ENCODE data around the gene C1orf74.

Gene C1orf74

DNA sequence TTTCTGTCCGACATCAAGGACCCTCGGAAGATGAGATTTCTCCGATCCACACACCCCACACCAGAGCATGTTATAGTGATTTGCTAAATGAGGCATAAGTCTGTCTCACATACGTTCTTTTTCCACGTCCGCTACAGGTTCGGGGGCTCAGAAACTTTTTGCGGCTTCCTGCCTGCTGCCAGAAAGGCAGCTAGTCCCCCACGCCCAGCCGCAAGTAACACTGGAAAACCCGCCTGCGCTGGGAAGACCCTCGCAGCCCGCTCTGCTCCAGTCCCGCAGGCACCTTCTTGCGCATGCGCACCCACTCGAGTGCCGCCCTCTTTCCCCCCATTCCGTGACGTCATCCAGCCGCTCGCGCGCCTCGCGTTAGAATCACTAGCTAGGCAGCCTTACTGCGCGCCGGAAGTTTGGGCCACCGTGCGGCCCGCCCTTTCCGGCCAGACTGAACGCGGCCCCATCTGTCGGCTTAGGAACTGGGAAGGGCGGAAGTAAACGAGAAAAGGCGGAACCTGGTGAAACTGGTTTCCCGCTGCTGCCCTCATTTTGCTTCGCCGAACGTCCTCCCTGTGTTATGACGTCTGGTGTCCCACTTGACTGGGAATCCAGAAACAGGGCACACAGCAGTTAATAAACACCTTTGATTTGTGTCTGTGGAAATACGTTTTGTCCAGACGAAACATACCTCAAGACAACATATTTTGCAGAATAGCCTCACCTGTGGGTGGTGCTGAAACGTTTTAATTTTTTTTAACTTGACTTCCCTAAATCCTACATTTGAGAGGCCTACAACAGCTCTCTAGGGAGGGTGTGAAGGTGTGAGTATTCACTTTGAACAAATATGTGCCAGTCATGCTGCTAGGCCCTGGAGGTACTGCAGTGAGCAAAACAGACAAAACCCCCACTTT is at the start of gene C1orf74:
Gene C1orf74, minus strand, starts transcription at position 295 of the 905 bp plus-strand sequence. CDS start 925 bp downstream, outside the sequence.
- peak; percentile 100 for DNase-seq

DNA sequence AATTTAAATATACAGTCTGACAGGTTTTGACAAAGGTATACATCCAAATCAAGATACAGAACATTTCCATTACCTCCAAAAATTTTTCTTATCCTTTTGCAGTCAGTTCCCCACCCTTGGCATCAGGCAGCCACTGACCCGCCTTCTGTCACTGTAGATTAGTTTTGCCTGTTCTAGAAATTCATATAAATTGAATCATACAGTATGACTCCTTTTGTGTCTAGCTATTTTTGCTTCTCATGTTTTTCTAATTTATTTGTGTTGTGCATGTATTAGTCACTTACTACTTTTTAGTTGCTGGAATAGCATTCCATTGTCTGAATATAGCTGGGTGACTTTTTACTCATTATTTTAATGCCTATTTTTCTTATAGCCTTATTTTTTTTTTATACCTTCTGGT is 47.3 kb upstream of the C1orf74 start:
- no peak for DNase-seq

DNA sequence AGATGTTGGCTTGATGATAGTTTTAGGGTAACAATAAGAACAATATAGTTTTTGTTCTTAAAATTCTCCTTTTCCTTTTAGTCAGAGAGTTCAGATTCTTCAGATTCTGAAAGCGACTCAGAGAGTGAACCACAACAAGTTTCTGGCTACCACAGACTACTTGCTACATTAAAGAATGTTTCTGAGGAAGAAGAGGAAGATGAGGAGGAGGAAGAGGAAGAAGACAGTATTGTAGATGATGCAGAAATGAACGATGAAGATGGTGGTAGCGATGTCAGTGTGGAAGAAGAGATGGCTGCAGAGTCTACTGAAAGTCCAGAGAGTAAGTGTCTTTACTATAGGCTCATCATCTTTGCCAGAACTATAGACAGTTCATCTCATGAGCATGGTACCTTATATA is 46.4 kb upstream of the C1orf74 start:
- DNase-seq, result no peak

DNA sequence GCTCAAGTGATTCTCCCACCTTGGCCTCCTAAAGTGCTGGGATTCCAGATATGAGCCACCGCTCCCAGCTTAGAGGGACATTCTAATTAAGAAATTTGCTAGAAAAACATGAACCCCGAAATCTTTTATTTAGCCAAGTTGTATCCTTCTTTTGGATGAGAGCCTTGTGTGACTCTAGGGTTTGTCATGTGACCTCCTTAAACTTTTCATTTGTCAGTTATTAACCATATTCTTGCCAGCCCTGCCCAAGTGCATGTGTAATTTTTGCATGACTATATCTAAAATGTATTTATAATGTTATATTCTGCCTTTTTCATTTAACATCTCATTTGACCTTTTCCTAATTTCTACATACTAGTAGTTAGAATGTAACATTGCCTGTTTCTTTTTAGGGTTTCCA is 45.4 kb upstream of the C1orf74 start:
- no peak for DNase-seq

DNA sequence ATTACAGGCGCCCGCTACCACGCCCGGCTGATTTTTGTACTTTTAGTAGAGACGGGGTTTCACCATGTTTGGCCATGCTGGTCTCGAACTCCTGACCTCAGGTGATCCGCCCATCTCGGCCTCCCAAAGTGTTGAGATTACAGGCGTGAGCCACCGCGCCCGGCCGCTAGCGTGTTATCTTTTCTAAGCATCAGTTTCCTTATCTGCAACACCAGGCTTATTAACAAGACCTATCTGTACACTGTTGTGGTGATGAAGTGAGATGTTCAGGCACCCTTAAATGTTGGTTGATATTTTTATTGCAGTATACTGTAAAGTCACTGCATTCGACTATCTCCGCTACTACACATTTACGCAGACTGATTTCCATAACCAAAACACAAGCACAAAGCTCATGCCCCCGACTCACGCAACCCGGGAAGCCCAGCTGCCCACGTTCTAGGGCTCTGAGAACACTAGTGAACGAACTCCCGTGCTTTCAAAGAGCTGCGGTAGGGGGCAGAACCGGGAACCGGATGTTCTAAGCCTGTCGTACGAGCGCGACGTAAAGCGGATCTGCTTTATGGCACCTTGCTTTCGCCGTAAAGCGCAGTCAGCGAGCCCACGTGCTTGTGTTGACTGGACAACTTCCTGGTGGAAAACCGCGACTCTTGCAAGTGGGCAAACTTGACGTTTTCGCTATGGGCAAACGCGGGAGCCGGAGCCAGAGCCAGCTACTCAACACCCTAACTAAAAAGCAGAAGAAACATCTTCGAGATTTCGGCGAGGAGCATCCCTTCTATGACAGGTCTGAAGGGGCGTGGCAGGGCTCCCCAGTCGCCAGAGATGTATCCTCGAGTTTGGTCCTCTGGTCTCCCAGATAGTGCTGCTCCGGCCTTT is 43.3 kb upstream of the C1orf74 start, which contains the start of gene UTP25:
Gene UTP25, plus strand, starts transcription at position 589 of the 879 bp plus-strand sequence. Its CDS starts 92 bp downstream, at position 681.
- DNase-seq, result peak; percentile 95

DNA sequence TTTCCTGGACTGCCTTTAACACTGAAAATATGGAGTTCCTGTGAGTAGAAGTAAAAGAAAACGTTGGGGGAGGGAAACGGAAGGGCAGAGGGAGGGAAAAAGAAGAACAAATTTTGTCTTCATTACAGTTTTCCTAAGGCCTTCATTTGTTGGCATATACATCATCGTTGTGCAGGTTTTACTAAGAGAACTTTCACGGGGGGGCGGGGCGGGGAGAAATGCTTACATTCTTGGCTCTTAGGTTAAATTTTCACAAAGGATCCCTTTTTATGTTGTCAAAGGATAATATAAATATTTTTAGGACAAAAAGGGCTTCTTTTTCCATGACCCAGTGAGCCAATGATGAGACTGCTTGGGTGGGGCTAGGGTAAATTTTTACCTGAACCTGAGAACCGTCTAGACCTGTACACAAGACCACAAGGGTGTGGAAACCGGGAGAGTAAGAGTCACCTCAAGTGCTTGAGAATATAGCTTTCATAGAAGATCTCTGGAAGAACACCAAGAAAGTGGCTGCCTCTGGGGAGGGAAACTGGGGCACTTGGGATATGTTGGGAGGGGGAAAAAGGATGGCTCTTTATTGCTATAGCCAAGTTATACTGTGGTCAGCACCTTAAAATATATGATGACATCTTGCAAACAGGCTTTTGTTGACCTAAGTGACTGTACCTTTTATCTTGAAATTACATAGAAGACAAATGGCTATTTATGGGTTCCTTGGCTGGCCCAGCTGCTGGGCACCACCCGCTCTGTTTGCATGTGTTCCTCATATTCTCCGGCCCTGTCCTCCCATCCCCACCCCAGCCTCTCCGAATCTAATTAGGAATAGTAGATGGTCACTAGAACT is 41.5 kb upstream of the C1orf74 start:
- no peak for DNase-seq

DNA sequence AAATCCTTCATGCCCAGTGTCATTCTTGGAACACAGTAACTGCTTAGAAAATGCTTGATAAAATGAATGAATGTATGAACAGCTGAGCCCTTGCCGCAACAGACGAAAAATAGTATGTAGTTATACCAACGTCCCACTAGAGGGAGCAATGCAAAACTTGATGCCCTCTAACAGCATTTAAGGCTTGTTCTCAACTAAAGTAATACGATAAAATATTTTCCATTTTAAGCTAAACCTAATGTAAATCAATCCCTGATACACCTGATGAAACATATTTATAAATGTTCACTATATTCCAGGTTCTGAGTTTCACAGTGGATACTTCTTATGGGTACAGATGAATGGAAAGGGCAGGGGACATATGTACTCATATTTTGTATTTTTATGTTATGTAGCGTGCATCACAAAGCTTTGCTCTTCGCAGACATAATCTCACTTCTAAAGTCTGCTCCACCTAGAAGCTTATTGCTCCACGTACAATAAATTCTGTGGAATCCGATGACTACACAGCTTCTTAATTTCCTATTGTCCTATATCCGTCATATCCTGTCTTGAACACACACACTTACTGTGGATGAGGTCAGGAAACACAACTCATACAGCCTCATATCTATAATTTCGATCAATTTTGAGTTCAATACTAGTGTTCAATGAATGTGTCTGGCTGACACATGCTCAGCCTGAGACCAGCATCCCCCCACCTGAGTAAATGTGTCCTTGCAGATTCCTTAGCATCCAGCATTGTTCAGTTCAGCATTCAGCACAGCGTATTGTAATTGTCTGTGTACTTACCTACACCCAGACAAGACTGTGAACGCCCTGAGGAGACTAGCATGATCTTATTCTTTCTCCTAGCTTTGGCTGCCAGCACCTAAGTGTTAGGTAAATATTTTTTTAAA is 39.0 kb upstream of the C1orf74 start:
- no peak for DNase-seq

DNA sequence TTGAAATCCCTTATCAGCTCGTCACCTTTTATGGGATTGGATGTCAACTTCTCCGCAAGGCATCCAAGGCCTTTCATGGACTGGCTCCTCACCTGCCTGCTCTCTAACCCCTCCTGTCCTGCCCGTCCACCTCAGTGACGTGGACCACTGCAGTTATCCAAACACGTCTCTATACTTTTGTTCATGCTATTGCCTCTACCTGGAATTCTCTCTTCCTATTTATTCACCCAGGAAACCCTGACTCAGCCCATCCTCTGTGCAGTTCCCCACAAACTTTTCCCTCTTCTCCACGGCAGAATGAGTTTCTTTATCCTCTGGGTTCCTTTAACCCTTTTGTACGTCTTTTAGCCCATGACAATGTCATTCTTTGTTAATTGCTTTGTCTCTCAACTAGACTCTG is 38.3 kb upstream of the C1orf74 start:
- DNase-seq, result no peak

DNA sequence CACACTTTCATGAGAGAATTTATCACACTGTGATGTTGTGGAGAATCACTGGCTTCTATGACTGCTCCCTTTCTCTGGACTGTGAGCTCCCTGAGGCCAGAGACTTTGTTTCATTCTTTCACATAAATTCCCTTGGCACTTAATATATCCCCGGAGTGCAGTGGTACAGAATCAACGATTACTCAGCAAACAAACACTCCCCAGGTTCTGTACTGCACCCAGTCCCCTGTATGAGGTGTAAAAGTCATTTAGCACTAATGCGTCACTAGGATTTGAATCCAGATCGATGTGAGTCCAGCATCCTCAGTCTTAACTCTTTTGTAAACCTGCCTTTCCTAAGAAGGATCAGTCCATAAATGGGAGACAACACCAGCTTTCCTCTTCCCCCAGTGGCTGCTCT is 36.6 kb upstream of the C1orf74 start:
- DNase-seq, result no peak

DNA sequence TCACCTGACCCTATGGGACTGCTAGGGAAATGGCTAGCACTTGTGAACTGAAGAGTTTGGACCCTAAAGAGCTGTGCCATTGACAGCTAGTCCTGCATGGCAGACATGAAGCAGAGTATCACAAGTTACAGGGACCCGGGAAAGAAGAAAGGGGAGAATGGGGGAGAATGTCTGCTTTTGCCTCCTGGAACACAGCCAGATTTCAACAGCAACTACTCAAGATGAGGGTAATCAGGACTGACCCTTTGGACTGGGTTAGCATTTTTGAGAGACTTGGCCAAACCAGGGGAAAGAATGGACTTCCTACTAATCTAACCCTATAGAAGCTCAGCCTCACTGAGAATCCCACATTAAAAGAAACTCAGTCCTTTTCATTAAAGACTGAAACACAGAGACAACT is 34.7 kb upstream of the C1orf74 start:
- DNase-seq, result no peak

DNA sequence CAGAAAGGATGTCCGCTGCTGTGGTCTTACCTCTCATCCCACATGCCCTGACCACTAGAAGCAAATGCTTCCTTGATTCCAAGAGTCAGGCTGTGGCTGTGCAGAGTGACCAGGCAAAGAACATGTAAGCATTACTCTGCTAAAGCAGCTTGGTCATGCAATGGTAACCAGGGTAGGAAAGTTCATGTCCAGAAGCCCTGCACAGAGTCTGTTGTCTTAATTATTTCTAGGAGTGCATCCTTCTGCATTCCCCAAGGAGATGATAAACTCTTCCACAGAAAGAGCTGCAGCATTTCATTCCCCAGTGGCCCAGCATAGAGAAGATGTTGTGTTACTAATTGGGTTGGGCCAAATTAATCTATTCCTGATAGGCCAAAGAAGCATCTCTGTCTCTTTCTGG is 33.3 kb upstream of the C1orf74 start:
- DNase-seq, result no peak

DNA sequence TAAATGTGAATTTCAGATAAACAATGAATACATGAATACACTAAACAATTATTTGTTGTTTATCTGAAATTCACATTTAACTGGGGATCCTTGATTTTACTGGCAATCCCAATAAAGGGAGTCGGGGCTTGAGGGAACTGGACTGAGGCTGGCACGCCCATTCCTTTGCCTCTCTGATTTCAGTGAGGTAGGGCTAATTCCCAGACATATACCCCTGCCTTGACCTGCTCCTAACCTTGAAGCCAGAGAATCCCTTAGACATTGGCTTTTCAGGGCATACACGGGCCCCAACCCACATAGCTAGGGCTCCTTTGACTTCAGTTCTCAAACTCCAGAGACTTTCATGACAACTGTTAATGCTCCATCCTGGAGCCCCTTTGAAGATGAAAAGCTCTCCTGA is 32.6 kb upstream of the C1orf74 start:
- no peak for DNase-seq

DNA sequence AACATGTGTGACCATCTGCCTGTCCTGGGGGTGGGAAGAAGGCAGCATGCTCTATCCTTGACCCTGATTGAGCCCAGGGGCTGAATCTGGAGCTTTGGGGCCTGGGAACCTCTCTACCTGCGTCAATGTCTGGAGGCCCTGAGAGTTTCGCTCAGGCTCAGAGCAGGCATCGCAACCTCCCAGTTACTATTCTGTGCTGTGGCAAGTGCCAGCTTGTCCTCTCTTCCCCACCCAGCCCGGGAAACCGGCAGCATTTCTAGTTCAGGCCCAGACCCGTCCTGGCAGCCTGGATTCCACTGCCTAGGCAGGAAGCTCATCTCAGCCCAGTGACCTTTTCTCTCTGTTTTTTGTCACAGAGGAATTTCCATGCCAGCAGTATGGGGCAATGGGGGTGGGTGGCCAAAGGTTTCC is 31.6 kb upstream of the C1orf74 start:
- DNase-seq, result no peak

DNA sequence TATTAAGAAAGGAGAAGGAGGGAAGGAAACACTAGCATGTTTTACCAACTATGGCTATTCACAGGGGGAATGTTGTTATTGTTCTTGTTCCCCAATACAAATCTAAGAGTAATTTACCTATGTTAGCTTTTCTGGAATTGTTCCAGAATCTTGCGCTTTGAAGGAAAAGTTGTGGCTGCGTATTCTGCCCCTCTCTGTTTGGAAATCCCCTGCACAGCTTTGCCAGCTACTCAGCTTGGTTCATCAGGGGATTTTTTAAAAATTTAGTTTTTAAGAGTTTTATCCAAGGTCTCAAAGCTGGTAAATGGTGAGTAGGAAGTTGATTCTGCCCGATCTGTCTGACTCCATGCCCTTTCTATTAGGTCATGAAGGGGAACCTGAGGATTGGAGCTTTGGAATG is 31.1 kb upstream of the C1orf74 start:
- DNase-seq, result no peak

DNA sequence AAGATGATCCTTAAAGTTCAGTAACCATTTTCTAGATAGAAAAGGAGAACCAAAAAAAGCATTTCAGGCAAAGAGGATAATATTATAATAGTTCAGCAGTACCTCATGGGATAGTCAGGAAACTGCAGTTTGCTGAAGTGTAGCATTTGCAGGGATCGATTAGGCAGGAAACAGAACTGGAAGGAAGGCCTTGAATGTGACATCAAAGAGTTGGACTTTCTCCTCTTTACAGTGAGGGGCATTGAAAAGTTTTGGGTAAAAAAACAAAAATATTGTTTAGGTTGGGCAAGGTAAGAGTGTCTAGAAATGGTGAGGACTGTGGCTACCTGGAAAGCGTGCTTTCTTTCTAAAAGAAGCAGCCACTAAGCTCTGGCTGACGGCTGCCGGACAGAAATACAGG is 29.5 kb upstream of the C1orf74 start:
- DNase-seq, result no peak

DNA sequence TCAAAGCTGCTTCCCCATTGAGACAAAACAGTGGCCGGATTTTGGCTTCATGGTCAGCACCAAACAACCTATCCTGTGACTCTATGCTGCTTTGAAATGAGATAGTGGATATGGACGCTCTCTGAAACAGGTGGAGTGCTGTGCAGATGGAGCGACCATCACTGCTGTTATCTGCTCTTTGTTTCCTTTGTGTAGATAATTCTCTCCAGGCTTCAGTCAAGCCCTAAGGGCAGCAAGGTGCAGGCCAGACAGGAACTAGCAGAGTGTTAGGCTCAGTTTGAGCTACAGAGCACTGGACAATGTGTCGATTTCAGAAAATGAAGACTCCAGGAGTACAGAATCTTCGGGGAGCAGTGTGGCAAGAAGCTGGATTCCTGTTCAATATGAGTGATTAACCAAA is 26.4 kb upstream of the C1orf74 start:
- no peak for DNase-seq

DNA sequence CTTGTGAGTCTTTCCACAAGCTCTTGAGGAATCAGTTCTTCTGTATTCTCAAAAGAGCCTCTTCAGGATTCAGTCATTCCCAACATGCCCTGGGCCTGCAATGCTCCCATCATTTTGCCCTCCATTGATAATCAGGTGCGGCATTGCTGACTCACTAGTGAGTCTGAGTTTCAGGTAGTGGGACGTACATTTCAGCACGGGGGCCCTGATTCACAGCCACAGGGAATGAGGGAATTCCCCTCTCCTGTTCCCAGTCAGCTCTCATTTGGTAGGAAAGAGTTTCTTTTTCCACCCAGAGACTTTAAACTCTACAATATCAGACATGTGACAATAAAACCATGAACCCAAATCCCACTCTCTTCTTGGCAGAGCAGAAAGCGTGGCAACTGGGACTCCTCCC is 25.3 kb upstream of the C1orf74 start:
- DNase-seq, result no peak

DNA sequence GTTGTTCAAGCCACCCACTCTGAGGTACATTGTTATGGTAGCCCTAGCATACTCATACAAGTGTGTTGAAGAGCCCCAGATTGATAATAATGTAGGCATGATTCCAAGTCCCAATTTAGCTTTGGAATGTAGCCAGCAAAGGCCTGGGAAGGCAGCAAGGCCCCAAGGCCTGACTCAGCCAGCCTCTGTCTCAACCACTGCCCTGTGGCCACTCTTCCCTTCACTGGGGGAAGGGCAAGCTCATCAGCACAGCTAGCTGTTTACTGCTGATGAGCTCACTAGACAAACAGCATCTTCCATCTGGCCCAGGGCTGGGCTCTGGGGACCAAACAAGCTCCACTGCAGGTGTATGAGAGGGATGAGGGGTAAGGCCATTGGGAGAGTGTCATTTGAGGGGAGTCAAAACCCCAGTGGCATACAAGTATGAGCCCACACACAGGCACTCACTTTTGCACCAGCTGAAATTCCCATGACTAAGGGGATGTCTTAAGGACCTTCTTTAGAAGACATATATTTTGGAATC is 23.8 kb upstream of the C1orf74 start:
- no peak for DNase-seq

DNA sequence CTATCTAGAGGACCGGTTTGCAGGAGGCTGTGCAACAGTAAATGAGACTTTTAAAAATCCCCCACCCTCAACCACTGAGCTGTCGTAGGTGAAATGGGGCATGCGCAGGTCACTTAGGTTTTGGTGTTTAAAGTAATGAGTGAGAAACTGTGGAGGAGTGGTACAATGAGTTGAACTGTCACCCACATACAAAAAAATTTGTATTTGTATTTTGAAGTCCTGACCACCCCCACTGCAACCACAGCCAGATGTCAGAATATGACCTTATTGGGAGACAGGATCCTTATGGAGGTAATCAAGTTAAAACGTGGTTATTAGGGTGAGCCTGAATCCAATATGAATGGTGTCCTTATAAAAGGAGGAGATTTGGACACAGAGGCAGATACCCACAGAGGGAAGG is 23.1 kb upstream of the C1orf74 start:
- DNase-seq, result no peak

DNA sequence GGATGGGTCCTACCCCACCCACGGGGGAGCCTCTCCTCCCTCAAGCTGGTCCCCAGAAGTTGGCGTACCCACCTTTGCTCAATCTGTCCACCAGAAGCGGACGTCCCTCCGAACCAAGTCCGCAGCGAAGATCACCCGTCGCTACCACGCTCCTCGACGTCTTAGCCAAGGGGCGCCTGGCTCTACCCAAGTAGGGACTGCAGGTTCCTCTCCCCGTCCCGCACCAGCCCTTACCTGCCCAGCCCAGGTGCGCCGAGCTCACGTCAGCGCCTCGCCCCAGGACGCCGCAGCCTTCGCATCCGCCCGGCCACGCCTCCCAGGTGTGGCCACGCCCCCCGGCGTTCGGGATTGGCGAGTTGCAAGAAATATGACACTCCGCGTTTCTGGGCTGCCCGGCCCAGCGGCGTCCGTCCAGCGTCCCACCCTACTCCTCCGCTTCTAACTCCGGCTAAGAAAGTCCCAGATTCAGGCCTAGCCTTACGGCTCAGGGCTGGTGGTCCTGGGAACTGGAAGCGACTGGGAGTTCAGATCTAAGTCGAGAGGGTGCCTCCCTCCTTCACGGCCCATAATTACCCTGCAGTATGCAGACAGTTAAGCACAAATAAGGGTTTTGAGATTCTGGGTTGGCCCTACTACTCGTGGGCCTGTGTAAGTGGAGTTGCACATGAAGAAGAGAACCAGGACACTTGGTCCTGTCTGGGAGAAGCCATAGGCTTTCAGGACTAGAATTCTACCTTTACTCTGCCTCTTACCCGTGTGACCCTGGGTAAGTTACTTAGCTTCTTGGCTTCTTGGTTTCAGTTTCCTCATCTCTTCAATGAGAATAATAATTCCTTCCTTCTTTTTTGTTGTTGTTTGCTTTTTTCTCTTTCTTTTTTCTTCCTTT is 21.8 kb upstream of the C1orf74 start, which contains the start of gene IRF6:
Gene IRF6, minus strand, starts transcription at position 268 of the 886 bp plus-strand sequence. CDS start 4,729 bp downstream, outside the sequence.
- DNase-seq, result peak; percentile 74

Data from activated CD4-positive, alpha-beta T cell treated with anti-CD3 and anti-CD28 coated beads for 48 hours (primary cell).